ENCODE results near the gene SERPINE1.

- TF ChIP-seq CTCF (conservative IDR thresholded peaks at IDR 0.05; ENCODE audit: low read depth, low read length) (no peak), RFX5 (IDR thresholded peaks at IDR 0.05; ENCODE audit: low read depth, low read length) (no peak), POLR2A (IDR thresholded peaks at IDR 0.05; ENCODE audit: low read depth, low read length) (no peak), RAD21 (IDR thresholded peaks at IDR 0.05; ENCODE audit: low read length) (no peak), CHD1 (IDR thresholded peaks at IDR 0.05; ENCODE audit: low read depth, low read length) (no peak), RCOR1 (IDR thresholded peaks at IDR 0.05; ENCODE audit: insufficient replicate concordance, low read length) (no peak), MAZ (IDR thresholded peaks at IDR 0.05; ENCODE audit: borderline replicate concordance, low read depth, low read length) (no peak), FOS (IDR thresholded peaks at IDR 0.05; ENCODE audit: low read depth, low read length) (no peak), SMC3 (IDR thresholded peaks at IDR 0.05; ENCODE audit: low read depth, low read length) (no peak)
Observed at GRCh38 chr7:101096331-101096956, 30.5 kb upstream of the SERPINE1 start.

Measured in IMR-90 (cell line).